ENCODE measurements around the gene DDR2.

DDR2 gene

DNA sequence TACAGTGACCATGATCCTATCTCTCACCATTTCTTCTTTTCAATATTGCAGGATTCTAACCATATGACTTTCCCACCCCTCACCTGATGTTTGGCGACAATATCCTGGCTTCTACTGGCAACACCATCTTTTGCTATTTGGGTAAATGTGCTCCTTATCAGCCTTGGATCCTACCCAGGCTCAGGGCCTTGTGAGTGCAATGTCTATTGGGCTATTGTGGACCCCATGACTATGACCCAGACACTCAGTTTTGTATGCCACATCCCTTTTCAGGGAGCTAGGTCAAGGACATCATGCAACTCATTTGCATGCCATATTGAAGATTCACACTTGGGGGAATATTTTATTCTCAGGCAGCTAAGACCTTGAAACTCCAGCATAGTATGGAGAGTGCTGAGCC is 67.9 kb downstream of the DDR2 start:
- DNase-seq (ENCODE audit: low read depth): no peak
- no peaks in the 10 kb centered on the region for H3K9me3 ChIP-seq (ENCODE audit: control insufficient read depth, low read length)
- H3K27me3 ChIP-seq (replicated peaks; ENCODE audit: control insufficient read depth, insufficient read depth, low read length): no peaks in the 10 kb centered on the region
- no peak overlapping the region for H3K4me3 ChIP-seq (ENCODE audit: low read length)
- H3K9ac ChIP-seq (ENCODE audit: low read length): no peak overlapping the region
- H3K4me1 ChIP-seq (ENCODE audit: control insufficient read depth, insufficient read depth, low read length): peaks cover 94% of the 10 kb centered on the region
- peaks cover 12% of the 10 kb centered on the region for H3K36me3 ChIP-seq (ENCODE audit: control insufficient read depth, insufficient read depth, low read length, severe bottlenecking)

DNA sequence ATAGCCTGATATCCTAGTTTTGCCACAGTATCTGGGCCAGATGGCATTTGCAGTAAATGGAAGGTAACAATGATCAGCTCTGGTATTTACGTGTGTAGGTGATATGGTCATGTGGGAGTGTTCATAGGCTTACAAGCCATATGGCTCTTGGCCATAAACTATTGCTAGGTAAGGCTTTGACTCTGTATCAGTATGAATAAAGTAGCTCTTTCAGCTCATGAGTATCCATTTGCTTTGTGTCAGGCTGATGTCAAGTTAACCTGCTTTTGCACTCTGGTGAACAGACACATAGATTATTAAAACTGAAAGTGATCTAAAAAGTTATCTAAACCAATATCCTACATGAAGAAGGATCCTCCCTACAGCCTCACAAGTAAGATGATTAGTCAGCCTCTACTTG is 69.0 kb downstream of the DDR2 start:
- Histone ChIP-seq H3K9me3 (ENCODE audit: control insufficient read depth, low read length) (no peaks in the 10 kb centered on the region), H3K9ac (ENCODE audit: low read length) (no peak overlapping the region), H3K4me3 (ENCODE audit: low read length) (no peak overlapping the region), H3K4me1 (ENCODE audit: control insufficient read depth, insufficient read depth, low read length) (peaks cover 91% of the 10 kb centered on the region), H3K27me3 (replicated peaks; ENCODE audit: control insufficient read depth, insufficient read depth, low read length) (no peaks in the 10 kb centered on the region), H3K36me3 (ENCODE audit: control insufficient read depth, insufficient read depth, low read length, severe bottlenecking) (peaks cover 19% of the 10 kb centered on the region)
- DNase-seq (ENCODE audit: low read depth): no peak

DNA sequence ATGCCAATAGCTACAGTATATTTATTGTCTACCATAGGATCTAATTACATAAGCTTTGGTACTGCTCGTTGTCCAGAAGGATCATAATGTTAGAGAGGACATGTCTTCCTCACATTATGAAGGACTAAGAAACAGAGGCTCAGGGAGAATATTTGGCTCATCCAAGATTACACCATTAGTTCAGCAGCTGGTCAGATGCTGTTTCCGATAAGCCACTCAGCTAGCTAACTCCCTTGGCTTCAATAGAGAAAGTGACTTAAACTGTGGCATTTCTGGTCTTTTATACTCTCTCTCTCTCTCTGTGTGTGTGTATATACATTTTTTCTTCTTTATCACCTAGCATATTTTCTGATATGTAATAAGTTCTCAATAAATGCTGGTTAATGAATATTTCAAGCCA is 70.4 kb downstream of the DDR2 start:
- DNase-seq (ENCODE audit: low read depth): no peak
- Histone ChIP-seq H3K4me1 (ENCODE audit: control insufficient read depth, insufficient read depth, low read length) (peaks cover 77% of the 10 kb centered on the region), H3K9me3 (ENCODE audit: control insufficient read depth, low read length) (no peaks in the 10 kb centered on the region), H3K27me3 (replicated peaks; ENCODE audit: control insufficient read depth, insufficient read depth, low read length) (no peaks in the 10 kb centered on the region), H3K9ac (ENCODE audit: low read length) (peak overlapping the region; percentile 0), H3K4me3 (ENCODE audit: low read length) (no peak overlapping the region), H3K36me3 (ENCODE audit: control insufficient read depth, insufficient read depth, low read length, severe bottlenecking) (peaks cover 31% of the 10 kb centered on the region)

DNA sequence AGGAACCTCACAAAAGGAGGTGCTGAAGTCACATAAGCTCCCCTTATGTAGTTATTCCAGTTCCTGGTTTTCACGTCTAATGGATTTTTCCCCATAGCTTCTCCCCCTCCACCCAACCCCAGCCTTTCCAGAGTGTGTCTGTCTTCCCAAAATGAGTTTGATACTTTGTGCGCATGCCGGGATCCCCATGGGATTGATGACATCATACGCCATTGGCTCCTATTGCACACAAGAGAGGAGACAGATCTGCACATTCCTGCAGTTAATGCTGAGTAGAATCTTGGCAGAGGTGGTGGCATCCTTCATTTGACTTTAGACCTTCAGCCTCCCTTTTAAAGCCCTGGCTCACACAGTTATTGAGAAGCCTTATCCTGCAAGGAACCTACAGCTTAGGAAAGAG is 71.4 kb downstream of the DDR2 start:
- no peaks in the 10 kb centered on the region for H3K9me3 ChIP-seq (ENCODE audit: control insufficient read depth, low read length)

DNA sequence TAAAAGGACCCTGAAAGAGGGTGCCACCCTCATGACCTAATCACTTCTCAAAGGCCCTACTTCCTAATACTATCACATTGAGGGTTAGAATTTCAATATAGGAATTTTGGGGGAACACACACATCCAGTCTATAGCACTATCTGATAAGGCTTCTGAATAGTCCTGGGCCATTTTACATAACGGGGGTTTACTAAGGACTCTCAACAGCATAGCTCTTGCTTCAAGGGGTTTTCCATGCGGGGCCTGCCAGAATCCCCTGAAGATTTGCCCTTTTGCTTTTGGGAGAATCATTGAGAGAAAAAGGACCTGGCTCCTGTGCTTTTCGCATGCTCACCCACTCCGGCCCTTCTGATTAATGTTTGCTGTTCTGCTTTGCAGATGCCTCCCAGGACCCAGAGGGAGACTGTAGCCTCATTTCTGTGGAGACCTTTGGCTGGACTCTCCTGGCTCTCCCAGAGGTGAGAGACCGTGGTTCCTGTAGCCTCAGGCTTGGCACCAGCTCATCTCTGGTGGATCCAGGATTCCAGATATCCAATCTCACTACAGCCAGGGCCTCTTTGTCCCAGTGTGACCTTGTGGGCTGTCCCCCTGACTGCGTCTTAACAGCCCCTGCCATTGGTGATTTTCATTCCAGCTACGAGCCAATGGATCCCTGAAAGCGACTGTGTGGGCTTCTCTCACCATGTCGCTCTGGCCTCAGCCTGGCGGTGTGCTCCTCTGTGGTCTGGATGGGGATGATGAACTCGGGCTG is 72.6 kb downstream of the DDR2 start:
- Histone ChIP-seq H3K4me3 (ENCODE audit: low read length) (peak overlapping the region; percentile 4), H3K9ac (ENCODE audit: low read length) (peak overlapping the region; percentile 56), H3K36me3 (ENCODE audit: control insufficient read depth, insufficient read depth, low read length, severe bottlenecking) (peaks cover 40% of the 10 kb centered on the region), H3K27me3 (replicated peaks; ENCODE audit: control insufficient read depth, insufficient read depth, low read length) (no peaks in the 10 kb centered on the region), H3K9me3 (ENCODE audit: control insufficient read depth, low read length) (no peaks in the 10 kb centered on the region), H3K4me1 (ENCODE audit: control insufficient read depth, insufficient read depth, low read length) (peaks cover 65% of the 10 kb centered on the region)
- no peak for DNase-seq (ENCODE audit: low read depth)

More for the DNA sequence above, 71.4 kb downstream of the DDR2 start:
- Histone ChIP-seq H3K9ac (ENCODE audit: low read length) (peak overlapping the region; percentile 56), H3K4me3 (ENCODE audit: low read length) (peak overlapping the region; percentile 33), H3K4me1 (ENCODE audit: control insufficient read depth, insufficient read depth, low read length) (peaks cover 66% of the 10 kb centered on the region), H3K36me3 (ENCODE audit: control insufficient read depth, insufficient read depth, low read length, severe bottlenecking) (peaks cover 40% of the 10 kb centered on the region), H3K27me3 (replicated peaks; ENCODE audit: control insufficient read depth, insufficient read depth, low read length) (no peaks in the 10 kb centered on the region)
- DNase-seq (ENCODE audit: low read depth): no peak

DNA sequence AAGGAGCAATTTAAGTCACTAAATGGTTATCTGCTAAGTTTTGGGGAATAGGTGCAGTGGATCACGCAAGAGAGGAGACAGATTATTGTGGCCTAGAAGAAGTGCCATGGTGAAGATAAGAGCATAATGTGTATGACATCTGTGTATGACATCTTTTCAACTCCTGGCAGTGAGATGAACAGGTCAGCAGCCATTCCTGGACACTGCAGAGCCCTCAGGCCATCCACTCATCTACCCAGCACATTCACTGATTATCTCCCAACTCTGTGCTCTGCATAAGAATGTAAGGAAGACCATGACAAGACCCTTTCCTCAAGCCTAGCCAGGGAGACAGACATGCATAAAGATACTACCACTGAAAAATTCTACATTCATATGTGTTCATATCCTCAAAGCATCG is 73.7 kb downstream of the DDR2 start:
- H3K36me3 ChIP-seq (ENCODE audit: control insufficient read depth, insufficient read depth, low read length, severe bottlenecking): peaks cover 32% of the 10 kb centered on the region
- peaks cover 70% of the 10 kb centered on the region for H3K4me1 ChIP-seq (ENCODE audit: control insufficient read depth, insufficient read depth, low read length)
- H3K9ac ChIP-seq (ENCODE audit: low read length): peak overlapping the region; percentile 56
- no peaks in the 10 kb centered on the region for H3K9me3 ChIP-seq (ENCODE audit: control insufficient read depth, low read length)
- no peak for DNase-seq (ENCODE audit: low read depth)
- no peak overlapping the region for H3K4me3 ChIP-seq (ENCODE audit: low read length)
- H3K27me3 ChIP-seq (replicated peaks; ENCODE audit: control insufficient read depth, insufficient read depth, low read length): no peaks in the 10 kb centered on the region

DNA sequence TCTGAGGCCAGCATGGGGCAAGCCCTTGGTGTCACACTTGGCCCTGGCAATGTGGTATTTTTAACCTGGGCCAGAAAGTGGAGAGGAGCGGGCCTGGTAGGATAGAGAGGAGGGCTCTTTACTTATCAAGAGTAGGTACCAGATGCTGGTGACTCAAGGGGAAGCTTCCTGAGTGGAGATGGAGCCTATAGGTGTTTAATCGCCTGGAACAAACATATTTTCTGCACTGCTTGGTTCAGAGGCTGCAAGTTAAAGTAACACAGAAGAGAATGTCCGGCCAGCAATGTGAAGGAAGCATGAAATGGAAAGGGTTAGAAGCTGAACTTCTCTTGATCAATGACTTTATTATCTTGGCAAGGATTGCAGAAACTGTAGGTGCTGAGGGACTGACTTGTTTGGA is 74.3 kb downstream of the DDR2 start:
- no peak for DNase-seq (ENCODE audit: low read depth)
- Histone ChIP-seq H3K4me1 (ENCODE audit: control insufficient read depth, insufficient read depth, low read length) (peaks cover 70% of the 10 kb centered on the region), H3K9me3 (ENCODE audit: control insufficient read depth, low read length) (no peaks in the 10 kb centered on the region), H3K4me3 (ENCODE audit: low read length) (no peak overlapping the region), H3K9ac (ENCODE audit: low read length) (no peak overlapping the region), H3K36me3 (ENCODE audit: control insufficient read depth, insufficient read depth, low read length, severe bottlenecking) (peaks cover 28% of the 10 kb centered on the region), H3K27me3 (replicated peaks; ENCODE audit: control insufficient read depth, insufficient read depth, low read length) (no peaks in the 10 kb centered on the region)

DNA sequence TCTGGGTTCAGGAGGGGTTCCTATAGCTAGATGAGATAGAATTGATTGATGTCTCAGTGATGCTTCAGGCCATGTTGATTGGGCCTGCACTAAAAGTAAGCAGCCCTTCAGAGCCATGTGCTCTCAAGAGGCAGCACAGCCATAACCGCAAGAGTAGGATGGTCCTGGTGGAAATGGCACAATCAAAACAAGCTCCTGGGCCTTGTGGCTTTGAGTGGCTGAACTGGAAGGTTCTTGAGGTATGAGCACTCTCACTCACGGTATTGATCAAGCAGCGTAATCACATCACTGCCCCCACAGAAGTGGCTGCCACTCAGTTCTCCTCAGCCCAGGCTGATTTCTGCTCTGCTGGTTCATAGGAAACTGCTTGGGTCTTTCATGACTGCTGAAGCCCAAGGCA is 76.0 kb downstream of the DDR2 start:
- Histone ChIP-seq H3K9me3 (ENCODE audit: control insufficient read depth, low read length) (no peaks in the 10 kb centered on the region), H3K27me3 (replicated peaks; ENCODE audit: control insufficient read depth, insufficient read depth, low read length) (no peaks in the 10 kb centered on the region), H3K4me3 (ENCODE audit: low read length) (no peak overlapping the region), H3K36me3 (ENCODE audit: control insufficient read depth, insufficient read depth, low read length, severe bottlenecking) (peaks cover 33% of the 10 kb centered on the region), H3K9ac (ENCODE audit: low read length) (no peak overlapping the region), H3K4me1 (ENCODE audit: control insufficient read depth, insufficient read depth, low read length) (peaks cover 71% of the 10 kb centered on the region)
- no peak for DNase-seq (ENCODE audit: low read depth)

DNA sequence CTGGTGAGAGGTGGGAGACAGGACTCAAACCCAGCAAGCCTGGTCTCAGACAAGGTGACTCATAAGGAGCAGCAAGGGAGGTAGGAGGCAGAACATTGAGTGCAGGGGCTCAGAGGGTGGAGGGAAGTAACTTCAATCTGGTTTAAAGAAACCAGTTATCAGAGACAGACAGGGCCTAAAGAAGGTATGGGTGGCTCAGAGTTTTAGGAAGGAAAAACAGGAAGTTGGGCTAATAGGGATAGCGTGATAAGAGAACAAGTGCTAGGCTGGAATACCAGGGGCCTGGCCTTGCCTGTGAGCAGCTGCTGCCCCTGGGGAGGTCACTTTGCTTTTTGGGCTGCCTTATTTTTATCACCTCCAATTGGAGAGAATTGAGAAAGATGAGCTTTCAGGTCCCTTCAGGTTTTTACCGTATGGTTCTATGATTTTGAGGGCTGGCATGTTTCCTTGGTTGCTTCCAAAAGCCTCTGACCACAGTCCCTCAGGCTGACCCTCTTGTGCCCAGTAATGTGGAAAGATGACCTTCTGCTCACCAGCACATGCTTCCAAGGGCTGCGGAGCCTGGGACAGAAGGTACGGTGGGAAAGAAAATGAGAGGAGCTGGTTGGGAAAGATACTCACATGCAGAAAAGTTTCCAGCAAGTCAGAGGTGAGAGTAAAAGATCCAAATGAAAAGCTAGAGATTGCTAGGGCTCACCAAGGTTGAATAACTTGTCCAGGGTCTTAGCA is 77.0 kb downstream of the DDR2 start:
- H3K27me3 ChIP-seq (replicated peaks; ENCODE audit: control insufficient read depth, insufficient read depth, low read length): no peaks in the 10 kb centered on the region
- H3K9me3 ChIP-seq (ENCODE audit: control insufficient read depth, low read length): no peaks in the 10 kb centered on the region
- peak overlapping the region; percentile 49 for H3K4me3 ChIP-seq (ENCODE audit: low read length)
- peaks cover 64% of the 10 kb centered on the region for H3K4me1 ChIP-seq (ENCODE audit: control insufficient read depth, insufficient read depth, low read length)
- H3K36me3 ChIP-seq (ENCODE audit: control insufficient read depth, insufficient read depth, low read length, severe bottlenecking): peaks cover 33% of the 10 kb centered on the region
- H3K9ac ChIP-seq (ENCODE audit: low read length): peak overlapping the region; percentile 78
- DNase-seq (ENCODE audit: low read depth): no peak

DNA sequence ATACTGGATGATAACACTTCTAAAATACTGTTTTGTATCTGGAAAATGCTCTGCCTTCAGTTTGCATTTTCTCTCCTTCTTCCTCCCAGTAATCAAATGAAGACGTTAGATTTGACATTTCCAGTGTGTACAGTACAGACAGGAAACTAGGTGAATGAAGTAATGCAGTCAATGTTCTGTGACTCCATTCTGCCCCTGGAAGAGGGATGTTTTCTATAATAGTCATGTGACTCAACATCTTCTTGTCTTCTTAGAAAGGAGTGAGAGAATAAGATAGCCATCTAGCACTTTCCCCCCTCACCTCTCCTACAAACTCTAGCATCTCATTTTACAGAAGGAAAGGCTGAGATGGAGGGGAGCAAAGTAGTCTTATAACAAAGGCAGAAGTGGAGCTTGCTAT is 77.6 kb downstream of the DDR2 start:
- peaks cover 33% of the 10 kb centered on the region for H3K36me3 ChIP-seq (ENCODE audit: control insufficient read depth, insufficient read depth, low read length, severe bottlenecking)
- H3K4me1 ChIP-seq (ENCODE audit: control insufficient read depth, insufficient read depth, low read length): peaks cover 58% of the 10 kb centered on the region
- no peaks in the 10 kb centered on the region for H3K9me3 ChIP-seq (ENCODE audit: control insufficient read depth, low read length)
- peak overlapping the region; percentile 78 for H3K9ac ChIP-seq (ENCODE audit: low read length)
- no peaks in the 10 kb centered on the region for H3K27me3 ChIP-seq (replicated peaks; ENCODE audit: control insufficient read depth, insufficient read depth, low read length)
- peak overlapping the region; percentile 49 for H3K4me3 ChIP-seq (ENCODE audit: low read length)
- DNase-seq (ENCODE audit: low read depth): peak; percentile 43

DNA sequence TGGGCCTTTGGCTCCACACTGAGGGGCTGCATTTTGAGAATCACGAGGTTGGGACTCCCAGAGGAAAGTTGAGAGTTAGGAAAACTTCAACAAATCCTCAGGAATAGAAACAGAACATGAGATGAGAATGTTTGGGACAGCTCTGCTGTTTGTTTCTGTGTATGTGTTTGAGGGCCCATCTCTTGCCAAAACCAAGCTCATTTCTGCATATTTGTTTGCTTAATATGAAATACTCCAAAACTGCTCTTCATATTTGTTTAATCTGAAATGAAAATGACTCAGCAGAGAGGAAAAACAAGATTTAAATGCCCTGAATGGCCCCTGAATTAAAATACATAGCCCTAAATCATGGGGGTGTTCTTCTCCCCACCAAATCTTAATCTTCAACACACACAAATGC is 78.1 kb downstream of the DDR2 start:
- peak; percentile 77 for DNase-seq (ENCODE audit: low read depth)

More for the DNA sequence above, 78.1 kb downstream of the DDR2 start:
- Histone ChIP-seq H3K36me3 (ENCODE audit: control insufficient read depth, insufficient read depth, low read length, severe bottlenecking) (peaks cover 33% of the 10 kb centered on the region), H3K9me3 (ENCODE audit: control insufficient read depth, low read length) (no peaks in the 10 kb centered on the region), H3K9ac (ENCODE audit: low read length) (peak overlapping the region; percentile 78), H3K4me1 (ENCODE audit: control insufficient read depth, insufficient read depth, low read length) (peaks cover 53% of the 10 kb centered on the region), H3K4me3 (ENCODE audit: low read length) (peak overlapping the region; percentile 57), H3K27me3 (replicated peaks; ENCODE audit: control insufficient read depth, insufficient read depth, low read length) (no peaks in the 10 kb centered on the region)

Measured in adipocyte (in vitro differentiated cells).